IPS-18c (cell line): ENCODE data around the gene MXI1.
"Not testable (repeated sequence)": the region's sequence is repeated elsewhere in the genome, so short reads cannot be mapped to it uniquely, and the experiment has no call there.

Experiments used
- H3K4me3 ChIP-seq: 2 replicates; pipeline ENCODE4 v1.7.0; 2013; ENCODE audit warnings: low read depth, mild to moderate bottlenecking, low read length, moderate library complexity; ENCODE audit not compliant: insufficient read depth
- H3K9me3 ChIP-seq: one replicate; pipeline ENCODE4 v1.6.1; 2013; ENCODE audit warnings: mild to moderate bottlenecking, low read length, moderate library complexity; ENCODE audit not compliant: control insufficient read depth, insufficient read depth

Gene MXI1

DNA sequence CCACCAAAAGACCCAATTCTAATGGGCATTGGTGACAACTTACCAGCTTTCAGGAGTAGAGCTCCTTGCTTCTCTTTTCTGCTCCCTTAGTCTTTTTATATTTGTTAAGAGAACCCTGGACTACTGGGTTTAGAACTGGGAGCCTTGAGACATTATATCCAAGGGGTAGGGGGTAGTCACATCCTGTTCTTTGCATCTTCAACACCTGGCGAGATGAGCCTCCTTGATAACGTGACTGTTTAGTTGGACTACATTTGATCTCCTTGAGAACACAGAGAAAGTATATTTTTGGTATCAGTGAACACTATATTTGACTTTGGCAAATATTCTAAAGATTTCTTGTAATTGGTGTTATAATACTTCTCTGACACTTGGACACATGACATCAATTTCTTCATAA, 106.3 kb downstream of the MXI1 start:
- Histone ChIP-seq H3K9me3 (no peaks in the 10 kb centered on the region), H3K4me3 (no peak overlapping the region)

DNA sequence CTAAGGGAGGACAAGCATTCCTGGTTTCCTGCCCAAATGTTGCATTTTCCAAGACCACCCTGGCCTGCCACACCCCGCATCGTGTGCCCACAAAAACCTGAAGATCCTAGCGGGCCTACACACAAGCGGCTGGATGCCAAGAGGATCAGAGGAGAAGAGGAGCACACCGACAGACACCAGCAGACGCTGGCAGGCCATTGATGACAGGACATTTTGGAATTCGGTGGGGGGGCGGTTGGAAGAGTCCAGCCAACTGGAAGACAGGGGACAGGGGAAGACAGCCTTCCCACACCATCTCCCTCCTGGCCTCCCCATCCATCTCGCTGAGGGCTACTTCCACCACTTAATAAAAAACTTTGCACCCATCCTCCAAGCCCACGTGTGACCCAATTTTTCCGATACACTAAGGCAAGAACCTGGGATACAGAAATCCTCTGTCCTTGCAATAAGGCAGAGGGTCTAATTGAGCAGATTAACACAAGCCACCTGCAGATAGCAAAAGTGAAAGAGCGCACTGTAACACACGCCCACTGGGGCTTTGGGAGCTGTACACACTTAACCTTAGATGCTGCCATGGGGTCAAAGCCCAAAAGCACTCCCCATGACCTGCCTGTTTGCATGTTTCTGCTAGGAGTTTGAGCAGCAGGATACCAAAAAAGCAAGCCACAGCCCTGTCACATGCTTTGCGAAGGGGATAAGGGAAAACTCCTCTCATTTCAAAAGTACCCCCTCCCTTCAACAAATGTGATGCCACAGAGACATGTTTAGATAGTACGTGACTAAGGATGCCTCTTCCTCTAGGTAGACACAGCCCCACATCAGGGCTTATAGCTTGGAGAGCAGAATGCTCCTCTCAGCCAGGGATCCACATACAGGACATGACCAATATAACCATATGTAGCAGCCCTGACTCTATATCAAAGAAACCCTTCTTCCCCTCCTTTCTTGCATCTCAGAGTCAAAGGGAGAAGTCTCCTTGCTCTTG, 110.8 kb downstream of the MXI1 start:
- Histone ChIP-seq H3K4me3 (no peak overlapping the region), H3K9me3 (no peaks in the 10 kb centered on the region)

DNA sequence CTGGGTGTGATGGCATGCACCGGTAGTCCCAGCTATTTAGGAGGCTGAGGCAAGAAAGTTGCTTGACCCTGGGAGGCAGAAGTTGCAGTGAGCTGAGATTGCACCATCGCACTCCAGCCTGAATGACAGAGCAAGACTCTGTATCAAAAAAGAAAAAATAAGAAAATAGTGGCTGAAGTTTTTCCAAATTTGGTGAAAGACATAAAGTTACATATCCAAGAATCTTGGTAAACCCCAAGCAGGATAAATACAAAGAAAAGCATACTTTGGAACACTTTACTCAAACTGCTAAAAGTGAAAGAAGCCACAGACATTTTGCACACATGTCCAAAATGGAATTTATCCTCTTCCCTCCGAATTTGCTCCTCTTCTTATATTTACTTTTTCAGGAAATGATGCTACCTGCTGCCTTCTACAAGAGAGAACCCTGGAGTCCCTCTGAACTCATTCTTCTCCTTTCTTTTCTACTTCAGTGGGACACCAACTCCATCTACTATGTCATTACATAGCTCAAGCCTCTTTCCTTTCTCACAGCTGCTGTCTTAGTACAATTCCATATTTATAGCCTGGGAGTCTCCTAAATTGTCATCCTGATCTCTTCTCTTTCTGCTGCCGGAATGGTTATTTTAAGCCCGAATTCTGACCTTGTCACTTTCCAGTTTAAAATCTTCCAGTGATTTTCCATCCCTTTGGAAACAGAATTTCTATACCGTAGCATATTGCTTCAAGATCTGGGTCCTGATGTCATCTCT, 114.6 kb downstream of the MXI1 start:
- Histone ChIP-seq H3K4me3 (no peak overlapping the region), H3K9me3 (no peaks in the 10 kb centered on the region)

DNA sequence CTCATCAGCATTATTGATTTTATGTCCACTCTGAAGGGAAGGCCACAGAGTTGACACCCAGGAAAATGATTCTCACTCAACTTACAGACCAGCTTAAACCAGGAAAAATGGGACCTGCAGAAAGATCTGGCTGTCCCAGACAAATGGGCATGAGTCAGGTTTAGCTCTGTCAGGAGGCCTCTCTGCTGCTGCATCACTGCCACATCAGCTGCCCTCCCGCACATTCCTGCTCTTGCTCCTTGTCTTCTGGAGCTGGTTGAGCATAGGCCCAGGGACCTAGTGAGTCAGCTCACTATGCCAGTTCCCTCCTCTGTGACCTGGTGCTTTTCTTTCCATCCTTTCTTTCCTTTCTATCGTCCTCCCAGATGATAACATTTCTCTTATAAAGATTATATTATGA, 116.1 kb downstream of the MXI1 start:
- no peaks in the 10 kb centered on the region for H3K9me3 ChIP-seq
- H3K4me3 ChIP-seq, result no peak overlapping the region

DNA sequence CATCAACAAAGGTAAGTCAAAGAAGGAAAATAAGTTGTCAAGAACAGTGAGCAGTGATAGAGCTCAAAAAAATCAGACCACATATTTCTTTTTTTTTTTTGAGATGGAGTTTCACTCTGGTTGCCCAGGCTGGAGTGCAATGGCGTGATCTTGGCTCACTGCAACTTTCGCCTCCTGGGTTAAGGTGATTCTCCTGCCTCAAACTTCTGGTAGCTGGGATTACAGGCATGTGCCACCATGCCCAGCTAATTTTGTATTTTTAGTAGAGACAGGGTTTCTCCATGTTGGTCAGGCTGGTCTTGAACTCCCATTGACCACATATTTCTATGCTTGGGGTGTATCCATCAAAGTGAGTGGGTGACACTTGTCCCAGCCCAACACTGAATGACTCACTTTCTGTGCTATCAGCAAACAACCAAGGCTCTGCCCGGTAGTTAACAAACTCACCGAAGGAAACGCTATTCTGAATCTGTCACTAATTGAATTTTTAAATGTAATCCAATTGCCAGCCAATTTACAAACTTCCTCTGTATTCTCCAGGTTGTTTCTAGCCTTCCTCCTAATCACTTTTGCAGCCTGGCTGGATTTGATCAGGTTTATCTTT, 116.9 kb downstream of the MXI1 start:
- Histone ChIP-seq H3K4me3 (no peak overlapping the region), H3K9me3 (peaks cover 2% of the 10 kb centered on the region)

DNA sequence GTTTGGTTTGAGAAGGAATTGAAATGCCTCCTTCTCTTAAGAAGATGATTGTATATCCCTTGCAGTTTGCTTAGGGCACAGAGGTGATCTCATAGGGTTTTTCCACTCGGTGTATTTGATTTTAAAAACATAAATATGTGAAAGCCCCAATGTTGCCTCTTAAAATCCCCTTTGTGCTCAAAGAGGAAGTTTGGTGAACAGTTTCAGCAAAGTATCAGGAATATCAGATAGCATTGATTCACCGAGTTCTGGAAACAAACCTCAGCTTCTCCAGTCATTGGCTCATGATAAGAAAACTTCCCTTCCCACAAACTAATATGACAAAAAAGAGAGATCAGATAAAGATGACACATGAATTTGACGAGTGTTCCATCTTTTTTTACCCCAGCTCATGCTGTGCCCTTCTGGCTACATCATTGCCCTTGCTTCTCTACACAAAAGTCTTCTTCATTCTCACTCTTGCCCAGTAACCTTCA, 117.4 kb downstream of the MXI1 start:
- Histone ChIP-seq H3K9me3 (peaks cover 5% of the 10 kb centered on the region), H3K4me3 (no peak overlapping the region)

DNA sequence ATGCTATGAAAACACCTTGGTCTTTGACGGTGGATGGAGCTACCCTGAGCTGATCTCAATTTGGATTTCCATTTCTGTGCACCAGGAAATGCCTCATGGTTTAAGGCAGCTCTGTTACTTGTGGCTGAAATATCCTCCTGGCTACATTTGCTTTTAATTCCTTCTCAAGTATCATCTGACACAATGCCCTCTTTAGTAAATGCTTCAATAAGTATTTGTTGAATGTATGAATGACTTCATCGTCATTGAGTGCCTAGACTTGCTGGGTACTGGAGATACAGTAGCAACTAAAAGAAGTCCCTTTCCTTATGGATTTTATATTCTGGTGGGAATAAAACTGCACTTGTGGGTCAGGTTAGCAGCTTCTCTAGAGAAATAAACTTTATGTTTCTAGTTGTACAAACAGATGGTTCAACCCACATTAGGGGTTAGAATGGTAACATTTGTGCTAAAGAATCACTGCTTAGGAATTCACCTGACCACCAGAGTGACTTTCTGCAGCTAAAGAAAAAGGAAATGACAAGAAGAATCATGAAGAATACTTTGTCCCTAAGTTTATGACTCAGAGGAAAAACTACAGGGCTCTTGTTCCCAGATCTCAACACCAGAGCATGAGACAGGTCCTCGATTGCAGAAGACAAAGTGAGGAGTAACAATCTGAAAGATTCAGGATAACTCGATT, 119.1 kb downstream of the MXI1 start:
- no peak overlapping the region for H3K4me3 ChIP-seq

DNA sequence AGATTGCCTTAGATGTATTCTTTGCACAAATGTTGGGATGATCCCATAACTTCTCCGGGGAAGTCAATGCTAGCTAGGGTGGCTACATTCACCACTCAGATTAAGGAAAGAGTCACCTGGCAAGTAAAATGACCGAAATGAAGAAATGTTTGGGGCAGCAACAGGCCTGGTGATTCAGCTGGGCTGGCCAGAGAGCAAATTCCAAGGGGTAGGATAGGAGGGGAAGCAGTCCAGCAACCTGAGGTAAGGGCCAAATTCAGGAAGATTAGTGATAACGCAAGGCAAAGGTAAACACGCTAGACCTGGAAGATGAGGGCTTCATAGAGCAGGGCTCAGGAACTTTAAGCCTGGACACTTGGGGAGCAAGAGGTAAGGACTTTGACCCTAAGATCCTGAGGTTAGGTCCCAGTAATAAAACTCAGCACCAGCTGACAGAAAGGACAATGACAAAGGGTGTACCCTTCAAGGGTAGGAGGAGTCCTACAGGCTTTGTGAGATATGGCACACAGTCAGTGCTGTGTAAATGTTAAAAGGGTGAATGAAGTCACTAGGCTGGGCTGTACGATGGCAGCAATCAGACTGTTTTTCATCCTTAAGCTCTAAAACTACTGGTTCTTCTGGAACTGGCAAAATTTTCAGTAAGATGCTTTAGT, 120.0 kb downstream of the MXI1 start:
- peaks cover 13% of the 10 kb centered on the region for H3K9me3 ChIP-seq
- H3K4me3 ChIP-seq, result no peak overlapping the region

More for the DNA sequence above, 119.1 kb downstream of the MXI1 start:
- H3K9me3 ChIP-seq, result peaks cover 13% of the 10 kb centered on the region

DNA sequence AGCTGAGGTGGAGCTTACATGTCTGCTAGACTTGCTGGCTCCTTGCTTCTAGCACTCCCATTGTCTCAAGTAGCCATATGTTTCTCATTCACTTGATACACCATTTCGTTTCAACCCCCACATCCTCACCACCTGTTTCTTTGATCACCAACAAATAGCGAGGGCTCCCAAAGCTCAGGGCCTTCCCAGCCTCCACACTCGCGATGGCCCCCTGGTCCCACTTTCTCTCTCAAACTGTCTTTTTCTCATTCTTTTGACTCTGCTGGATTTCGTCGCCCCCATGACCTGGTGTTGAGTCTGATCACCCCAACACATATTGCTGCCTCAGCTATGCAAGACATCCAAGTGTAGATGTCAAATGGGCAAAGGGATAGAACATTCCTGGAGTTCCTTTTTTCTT, 123.3 kb downstream of the MXI1 start:
- no peak overlapping the region for H3K4me3 ChIP-seq
- peaks cover 13% of the 10 kb centered on the region for H3K9me3 ChIP-seq

DNA sequence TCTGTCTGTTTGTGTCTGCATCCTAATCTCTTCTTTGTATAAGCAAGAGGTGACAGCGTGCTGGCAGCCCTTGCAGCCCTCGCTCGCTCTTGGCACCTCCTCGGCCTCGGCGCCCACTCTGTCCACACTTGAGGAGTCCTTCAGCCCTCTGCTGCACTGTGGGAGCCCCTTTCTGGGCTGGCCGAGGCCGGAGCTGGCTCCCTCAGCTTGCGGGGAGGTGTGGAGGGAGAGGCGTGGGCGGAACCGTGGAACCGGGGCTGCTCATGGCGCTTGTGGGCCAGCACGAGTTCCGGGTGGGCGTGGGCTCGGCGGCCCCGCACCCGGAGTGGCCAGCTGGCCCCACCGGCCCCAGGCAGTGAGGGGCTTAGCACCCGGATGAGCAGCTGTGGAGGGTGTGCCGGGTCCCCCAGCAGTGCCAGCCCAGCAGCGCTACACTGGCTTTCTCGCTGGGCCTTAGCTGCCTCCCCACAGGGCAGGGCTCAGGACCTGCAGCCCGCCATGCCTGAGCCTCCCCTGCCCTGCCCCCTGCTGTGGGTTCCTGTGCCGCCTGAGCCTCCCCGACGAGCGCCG, 123.9 kb downstream of the MXI1 start:
- H3K9me3 ChIP-seq, result peaks cover 13% of the 10 kb centered on the region
- not testable (repeated sequence) for H3K4me3 ChIP-seq

DNA sequence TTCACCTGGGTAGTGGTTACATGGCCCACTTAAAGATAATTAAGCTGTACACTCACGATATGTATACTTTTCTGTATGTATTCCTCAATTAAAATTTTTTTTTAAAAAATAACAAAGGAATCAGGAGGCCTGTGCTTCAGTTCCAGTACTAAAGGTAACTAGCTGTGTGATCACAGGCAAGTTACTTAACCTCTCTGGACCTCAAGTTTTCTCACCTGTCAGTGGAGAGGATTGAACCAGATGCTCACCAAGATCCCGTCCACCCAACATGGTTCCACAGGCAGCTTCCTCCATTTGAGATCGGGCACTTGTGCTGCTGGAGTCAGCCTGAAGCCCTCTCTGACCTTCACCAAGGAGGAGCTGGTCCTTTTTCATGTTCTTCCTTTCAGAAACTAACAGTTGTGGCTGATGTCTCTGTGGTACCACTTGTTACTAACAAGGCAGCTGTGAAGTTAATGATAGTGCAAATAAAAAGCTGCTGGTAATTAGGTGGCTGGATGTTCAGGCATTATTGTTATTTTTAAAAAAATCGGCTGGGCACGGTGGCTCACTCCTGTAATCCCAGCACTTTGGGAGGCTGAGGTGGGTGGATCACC, 126.8 kb downstream of the MXI1 start:
- peaks cover 11% of the 10 kb centered on the region for H3K9me3 ChIP-seq
- no peak overlapping the region for H3K4me3 ChIP-seq

DNA sequence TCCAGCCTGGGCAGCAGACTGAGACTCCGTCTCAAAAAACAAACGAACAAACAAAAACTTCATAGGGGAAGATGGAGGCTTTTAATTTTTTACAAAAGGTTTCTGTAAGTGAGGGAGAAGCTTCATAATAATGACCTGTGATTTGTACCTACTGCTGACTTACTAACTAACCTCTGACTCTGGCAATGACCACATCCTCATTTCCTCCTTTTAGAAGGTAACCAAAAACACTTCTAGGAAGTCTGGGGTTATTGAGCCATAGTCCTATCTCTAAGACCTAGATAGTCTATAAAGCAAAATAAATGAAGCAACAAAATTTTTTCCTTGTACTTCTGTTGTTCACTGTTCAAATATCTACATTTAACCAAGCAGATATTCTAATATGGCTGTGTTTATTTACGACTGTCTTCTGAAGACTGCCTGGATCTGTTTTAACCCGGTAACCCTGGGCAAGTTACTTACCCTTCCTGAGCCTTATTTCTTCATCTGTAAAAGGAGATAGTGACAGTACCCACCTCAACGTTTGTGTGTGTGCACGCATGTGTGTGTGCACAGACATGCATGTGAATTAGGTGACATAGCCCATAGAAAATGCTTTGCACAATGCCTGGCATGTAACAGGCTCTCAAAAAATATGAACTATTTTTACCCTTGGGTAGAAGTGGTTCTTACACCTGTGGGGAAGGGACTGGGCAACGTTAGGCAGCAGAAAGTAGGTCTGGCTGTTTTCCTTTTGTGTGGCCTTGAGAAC, 128.1 kb downstream of the MXI1 start:
- H3K9me3 ChIP-seq, result peaks cover 2% of the 10 kb centered on the region
- H3K4me3 ChIP-seq, result no peak overlapping the region

DNA sequence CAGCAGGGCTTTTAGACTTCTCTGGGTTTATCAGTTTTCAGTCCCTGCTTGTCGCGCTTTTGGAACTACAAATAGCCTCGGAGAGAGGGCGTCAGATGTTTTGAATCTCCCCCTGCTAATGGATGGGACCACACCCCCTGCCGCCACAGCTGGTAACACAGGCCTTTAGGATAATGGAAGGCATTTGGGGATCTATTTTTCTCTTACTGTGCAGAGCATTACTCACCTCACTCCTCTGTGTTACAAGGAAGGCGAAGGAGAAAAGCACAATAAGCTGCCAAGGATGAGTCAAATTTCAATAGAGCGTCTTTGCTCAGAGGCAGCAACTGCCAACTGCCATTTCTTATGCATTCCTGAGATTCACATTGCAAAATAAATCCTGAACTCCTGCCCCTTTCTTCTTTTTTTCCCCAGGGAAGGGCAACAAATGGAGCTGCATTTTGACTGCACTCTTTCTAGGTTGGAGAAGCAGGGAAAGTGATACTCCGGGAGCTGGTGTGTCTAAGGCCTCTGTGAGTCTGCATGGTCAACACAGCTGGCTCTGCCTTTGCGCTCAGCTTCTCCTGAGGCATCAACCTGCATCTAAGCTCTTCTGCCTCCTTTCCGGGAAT, 128.8 kb downstream of the MXI1 start:
- H3K4me3 ChIP-seq, result no peak overlapping the region

More for the DNA sequence above, 128.8 kb downstream of the MXI1 start:
- no peaks in the 10 kb centered on the region for H3K9me3 ChIP-seq
